Glomerular endothelial cell (primary cell): ENCODE data around the gene MFSD6. TPM values are rescaled to one million over a fixed set of nuclear protein-coding genes. Genes with fewer than 3 reads are reported as not detected.
"Not testable (repeated sequence)": the region's sequence is repeated elsewhere in the genome, so short reads cannot be mapped to it uniquely, and the experiment has no call there.

Experiments used
- DNase-seq: peaks from one replicate; pipeline ENCODE4 v3.0.0-alpha.2; 2011; ENCODE audit warnings: low read depth, low spot score; ENCODE audit errors: extremely low read depth
- total RNA-seq: library from RNA; depleted of rRNA; stranded (reverse); fragments of >200 nt; gene quantifications from 2 replicates; pipeline ENCODE4 v1.2.3, GENCODE V29; 2015

MFSD6 gene
- total RNA-seq, 1 donor from 2014 or later: 12.4 TPM

DNA sequence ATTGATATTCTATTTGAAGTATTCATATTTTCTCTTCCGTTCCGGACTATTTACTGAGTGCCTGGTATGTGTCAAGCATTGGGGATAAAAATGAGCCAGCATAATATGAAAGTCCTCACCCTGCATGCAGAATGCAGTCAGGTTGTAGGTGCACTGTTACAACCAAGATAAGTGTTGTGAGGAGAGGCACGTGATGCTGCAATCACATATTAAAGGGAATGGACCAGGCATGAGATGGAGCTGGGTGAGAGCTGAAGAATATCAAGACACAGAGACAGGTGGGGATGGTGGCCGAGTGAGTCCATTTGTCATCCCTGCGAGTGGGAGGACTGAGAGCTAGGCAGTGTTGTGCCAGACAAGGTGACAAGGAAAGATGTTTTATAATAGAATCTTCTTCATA, 52.3 kb downstream of the MFSD6 start:
- no peak for DNase-seq

DNA sequence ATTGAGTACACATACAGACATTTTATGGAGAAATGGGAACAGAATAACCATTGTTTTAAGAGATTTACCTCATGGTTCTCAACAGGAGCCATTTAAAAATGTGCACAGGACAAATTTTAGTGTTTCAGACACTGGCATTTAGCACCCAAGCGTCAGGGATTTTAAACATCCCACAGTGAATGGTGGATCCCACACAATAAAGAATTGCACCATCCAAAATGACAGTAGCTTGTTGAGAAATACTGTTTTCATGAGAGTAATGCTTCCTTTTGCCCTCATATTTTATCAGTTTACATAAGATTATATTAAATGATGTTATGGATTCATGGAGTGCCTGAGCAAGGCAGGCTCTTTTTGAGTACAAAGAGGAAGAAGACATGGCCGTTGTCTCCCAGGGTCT, 54.0 kb downstream of the MFSD6 start:
- DNase-seq: no peak

DNA sequence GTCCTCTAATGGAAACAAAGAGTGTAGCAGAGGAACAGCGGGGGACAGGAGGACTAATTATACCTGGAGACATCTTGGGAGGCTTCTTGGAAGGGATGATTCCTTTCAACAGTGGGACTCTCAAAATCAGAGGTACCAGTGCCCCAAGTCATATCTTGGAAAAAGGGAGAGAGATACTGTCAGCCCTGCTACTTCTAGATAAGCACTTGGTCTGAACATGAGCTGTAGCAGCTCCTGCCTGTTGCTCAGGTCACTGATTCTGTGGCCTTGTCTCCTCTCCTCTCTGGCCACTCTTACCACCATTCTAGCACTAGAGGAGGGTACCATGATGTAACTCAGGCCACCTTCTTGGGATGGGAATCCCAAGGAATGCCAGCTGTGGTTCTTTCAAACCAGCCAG, 54.5 kb downstream of the MFSD6 start:
- DNase-seq: no peak

DNA sequence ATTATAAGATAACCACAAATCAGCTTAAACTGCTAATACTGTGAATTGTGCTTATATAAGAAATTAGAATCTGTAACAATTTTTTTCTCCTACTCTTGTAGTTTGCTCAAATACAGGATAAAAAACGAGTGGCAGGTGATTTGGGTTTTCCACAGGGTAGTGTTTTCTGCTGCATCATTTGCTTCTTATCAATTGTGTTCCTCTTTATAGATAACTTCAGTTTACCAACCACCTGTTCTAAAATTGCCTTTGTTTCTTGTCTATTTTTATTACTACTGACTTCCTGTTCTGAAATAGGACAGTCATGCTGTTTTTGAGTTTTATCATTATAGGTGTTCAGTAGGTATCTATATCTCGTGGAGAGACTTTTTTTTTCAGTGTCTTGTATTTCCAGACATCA, 56.9 kb downstream of the MFSD6 start:
- DNase-seq: no peak

DNA sequence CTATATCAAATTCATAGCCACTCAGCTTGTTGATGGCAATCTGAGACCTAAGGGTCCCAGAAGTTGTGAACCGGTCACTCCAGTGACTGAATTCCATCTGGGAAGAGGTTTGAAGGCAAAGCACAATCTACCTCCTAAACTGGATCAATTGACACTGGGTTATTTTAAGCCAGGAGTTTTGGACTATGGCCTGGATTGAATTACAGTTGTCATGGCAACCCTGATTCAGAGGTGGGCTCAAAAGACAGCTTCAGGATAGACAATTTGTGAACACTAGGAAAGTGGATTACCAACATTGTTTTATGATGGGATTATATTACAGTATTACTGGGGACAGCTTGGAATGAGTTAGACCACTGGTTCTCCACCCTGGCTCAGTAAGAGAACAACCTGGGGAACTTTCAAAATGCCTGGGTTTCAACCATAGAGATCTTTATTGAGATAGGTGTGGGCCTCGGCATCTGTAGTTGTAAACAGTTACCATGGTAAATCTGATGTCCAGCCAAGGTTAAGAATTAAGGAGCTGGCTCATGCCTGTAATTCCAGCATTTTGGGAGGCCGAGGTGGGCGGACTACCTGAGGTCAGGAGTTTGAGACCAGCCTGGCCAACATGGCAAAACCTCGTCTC, 58.8 kb downstream of the MFSD6 start:
- no peak for DNase-seq

DNA sequence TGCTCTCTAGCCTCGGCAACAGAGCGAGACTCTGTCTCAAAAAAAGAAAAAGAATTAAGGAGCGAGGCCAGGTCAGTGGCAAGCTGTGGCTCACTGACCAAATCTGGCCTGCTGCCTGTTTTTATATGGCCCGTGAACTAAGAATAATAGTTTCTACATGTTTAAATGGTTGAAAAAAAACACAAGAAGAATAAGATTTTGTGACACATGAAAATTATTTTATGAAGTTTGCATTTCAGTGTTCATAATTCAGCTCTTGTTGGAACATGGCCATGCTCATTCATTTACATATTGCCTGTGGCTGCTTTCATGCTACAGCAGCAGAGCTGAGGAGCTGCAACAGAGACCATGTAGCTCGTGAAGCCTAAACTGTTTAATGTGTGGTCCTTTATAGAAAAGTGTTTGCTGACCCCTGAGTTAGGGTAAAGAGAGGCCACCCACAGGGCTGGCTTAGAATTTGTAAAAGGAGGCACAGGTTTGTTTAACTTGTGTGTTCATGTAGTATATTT, 59.5 kb downstream of the MFSD6 start:
- DNase-seq: no peak

DNA sequence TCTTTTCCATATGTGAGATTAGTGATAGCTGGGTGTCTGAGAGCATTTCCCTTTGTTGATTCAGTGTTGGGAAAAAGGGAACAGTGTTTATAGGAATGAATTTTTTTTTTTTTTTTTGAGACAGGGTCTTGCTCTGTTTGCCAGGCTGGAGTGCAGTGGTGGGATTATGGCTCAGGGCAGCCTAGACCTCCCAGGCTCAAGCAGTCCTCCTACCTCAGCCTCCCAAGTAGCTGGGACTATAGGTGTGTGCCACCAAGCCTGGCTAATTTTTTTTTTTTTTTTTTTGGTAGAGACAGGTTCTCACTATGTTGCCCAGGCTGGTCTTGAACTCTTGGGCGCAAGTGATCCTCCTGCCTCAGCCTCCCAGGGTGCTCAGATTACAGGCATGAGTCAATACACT, 60.2 kb downstream of the MFSD6 start:
- DNase-seq: not testable (repeated sequence)

DNA sequence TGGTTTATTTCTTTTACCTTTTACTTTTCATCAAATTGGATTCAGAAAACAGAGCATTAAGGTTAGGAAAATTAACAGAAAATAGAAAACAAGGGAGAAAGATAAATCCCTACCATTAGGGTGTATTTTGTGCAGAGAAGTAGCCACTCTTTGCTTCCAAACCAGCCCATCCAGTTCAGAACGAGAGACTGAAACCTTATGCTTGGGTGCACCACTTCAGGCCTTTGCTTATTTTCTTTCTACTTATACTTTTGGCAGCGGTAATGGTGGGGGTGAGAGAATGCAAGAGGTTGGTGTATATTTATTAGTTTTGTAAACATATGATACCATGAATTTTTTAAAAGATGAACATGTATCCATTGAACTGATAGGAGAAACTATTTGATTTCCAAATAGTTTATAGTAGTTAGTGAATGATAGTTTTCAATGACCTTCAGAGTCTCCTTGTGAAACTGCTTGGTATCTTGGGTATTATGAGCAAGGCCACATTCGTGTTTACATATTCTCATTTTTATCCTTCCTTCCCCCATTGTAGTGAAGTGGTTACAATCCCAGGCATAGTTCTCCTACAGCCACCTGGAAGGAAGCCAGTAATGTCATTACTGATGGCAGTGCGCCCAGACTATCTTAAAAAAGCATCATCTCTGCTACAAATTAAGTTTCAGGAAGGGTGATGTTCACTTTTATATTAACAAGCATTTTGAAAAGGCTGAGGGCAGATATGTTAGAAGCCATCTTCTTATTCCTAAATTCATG, 60.8 kb downstream of the MFSD6 start:
- DNase-seq: peak; percentile 82

DNA sequence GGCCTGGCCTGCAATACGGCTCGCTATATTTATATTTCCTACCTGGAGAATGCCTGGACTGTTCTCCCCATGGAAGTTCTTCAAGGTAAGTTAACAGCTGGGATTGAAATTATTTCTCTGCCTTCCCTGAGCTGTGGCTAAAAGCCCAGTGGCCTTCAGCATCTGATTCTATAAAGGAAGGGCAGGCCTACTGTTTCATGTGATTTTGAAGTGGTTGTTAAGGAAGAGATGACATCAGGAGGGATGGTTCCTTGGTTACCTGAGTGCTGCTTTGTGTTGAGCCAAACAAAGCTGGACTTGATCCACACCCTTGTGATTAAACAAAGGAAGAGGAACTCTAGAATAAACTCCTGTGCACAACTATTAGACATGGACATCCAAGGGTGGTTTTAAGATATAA, 61.6 kb downstream of the MFSD6 start:
- peak; percentile 95 for DNase-seq

DNA sequence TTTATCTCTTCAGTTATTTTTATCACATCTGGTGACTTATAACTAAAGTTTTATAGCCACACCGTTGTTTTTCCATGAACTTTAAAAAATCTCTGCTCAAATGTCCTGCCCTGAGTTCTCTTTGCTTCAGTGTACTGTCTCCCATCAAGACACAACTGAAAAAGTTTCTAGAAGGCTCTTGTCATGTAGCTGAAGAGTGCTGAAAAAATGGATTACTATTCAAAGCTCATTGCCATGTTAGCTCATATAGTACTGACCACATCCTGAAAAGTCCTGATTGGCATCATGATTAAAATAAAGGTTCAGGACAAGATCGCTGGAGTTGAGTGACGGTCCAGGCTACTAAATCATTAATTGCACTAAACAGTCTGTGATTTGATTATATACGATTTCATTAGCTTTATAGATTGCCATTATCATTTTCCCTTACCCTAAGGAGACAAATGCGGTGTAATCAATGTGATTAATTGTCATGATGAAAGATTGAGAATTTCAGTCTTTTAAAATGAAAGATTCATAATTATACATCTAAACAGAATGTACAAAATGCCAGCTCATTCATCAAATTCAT, 62.2 kb downstream of the MFSD6 start:
- DNase-seq: peak; percentile 27

DNA sequence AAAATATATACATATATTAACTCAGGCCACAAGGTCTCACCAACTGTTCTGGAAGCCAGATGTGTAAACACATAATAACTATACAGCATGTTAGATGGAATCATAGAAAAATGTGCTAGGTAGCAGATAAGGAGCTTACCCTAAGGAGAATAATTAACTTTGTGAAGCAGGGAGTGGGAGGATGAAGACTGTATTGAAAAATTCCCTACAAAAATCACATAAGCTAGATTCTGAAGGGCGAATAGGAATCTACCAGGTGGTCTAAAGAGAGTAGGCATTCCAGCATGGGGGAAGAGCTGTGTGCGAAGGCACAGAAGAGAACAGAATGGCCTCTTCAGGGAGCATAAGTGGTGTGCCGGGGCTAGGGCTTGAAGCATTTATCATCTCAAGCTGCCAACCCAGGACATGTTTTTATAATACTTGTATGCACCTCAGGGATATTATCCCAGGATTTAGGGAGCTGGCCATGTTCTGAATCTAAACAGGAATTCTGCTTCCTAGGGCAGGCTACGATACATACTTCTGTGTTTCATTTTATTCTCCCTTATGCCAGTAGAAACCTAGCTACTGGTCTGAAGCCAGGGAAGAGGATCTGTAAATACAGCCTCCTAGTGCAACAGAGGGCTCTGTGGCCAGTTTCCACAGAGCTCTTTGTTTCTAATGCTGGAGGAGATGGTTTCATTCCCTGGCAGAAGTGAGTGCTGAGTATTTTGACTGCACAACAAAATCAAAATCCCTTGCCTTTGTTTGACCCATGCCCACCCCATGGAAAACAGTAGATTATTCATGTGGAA, 69.7 kb downstream of the MFSD6 start:
- DNase-seq: no peak

DNA sequence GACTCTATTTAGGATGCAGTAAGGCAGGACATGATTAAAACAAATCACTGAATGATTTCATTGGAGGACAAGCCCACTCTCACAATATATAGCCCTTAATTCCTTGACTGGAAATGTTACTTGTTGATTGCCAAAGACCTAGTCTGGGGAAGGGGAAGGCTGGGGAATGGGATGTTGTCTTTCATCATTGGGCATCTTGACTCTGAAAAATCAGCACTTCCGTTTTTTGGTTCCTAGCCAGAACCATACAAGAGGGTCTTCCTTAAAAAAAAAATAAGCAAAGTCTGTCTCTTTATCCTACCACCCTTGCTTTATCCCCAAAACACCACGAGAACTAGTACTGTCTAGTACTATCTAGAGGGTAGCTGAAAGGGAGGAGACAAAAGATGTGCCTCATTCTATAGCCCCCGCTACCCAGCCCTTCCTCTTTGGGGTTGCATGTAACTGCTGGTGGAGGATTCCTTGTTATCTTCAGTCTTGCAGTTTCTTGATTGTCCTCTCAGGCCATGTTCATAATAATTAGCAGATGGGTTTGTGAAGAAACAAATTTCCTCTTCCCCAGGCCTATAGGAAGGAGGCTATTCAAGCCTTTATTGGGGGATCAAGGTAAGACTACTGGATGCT, 70.5 kb downstream of the MFSD6 start:
- no peak for DNase-seq

DNA sequence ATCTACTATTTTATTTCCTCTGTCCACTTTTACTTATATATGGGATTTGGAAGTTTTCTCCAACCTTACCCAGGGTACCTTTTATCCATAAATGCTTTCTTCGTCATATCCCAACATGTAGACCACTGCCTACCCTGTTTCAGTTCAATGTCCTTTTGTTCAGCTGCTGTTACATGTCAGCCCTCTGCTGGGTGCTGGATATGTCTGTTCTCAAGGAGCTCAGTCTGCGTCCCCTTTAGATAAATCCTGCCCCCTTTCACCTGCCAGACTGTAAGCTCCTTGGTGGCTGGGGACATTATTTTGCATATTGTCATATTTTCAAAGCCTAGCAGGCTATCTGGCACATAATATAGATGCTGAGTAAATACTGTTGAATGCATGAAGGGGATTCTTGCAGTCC, 73.2 kb downstream of the MFSD6 start:
- no peak for DNase-seq

DNA sequence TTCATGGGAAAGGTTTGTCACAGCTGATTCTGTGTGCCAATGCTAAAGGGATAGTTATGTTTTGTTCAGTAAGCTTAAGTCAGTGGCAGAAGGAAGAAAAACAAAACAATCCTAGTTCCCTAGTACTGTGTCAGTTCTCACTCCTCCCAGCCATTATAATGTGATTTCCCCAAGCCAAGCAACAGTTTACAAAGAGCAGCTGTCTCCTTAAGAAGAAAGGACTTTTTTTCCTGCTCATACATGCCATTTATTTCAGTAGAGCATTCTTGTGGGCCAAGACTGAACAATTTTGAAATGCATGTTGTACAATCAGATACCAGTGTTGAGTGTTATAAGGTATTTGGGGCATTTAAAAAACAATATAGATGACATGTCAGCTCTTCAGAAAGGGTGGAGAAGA, 74.3 kb downstream of the MFSD6 start:
- no peak for DNase-seq

DNA sequence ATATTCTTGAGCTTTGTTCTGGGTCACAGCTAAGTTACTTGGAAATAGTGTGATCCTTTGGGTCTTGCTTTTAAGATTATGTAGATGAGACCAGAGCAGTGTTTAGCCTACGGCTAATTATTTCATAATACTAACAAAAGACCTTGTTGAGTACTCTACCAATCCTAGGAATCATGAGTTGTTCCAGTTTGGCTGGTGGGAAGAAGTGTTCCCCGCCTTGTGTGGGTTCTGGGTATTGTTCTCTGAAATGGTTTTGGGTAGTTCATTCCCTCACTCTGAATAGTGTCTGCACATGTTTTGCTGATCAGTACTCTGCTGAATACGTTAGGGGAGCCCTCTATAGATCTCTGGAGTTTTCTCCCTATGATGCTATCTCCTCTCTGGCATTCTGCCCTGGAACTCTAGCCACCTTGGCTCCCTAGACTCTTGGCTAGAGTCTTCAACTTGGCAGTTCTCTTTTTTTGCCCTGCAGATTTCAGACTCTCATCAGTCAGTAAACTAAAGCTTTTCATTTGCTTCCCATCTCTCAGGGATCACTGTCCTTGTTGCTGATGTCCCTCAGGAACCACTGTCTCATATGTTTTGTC, 78.0 kb downstream of the MFSD6 start:
- no peak for DNase-seq

DNA sequence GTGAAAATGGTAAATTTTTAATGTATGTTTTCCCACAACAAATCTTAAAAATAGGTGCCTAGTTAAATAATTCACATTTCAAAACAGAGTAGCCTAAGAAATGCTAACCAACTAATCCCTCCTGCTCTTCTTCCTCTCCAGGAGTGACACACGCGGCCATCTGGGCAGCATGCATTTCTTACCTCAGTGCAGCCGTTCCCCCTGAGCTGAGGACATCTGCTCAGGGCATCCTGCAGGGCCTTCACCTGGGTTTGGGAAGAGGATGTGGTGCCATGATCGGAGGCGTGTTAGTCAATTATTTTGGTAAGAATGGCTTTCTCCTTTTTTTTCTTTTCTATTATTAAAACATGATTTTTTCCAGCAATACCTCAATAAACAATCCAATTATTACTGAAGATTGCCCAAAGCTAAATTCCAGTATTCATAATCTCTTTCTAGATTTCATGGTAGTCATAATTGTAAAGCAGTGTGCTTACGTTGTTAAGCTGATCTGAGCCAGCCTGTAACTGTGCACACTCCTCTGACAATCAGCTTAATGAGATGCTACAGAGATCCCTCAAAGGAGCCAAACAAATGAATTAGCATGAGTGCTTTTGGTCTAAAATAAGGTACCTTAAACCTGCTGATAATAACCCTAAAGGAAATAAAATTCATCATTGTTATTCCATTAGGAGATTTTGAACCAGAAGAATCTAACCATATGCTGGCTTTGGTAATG, 80.5 kb downstream of the MFSD6 start:
- DNase-seq: no peak

DNA sequence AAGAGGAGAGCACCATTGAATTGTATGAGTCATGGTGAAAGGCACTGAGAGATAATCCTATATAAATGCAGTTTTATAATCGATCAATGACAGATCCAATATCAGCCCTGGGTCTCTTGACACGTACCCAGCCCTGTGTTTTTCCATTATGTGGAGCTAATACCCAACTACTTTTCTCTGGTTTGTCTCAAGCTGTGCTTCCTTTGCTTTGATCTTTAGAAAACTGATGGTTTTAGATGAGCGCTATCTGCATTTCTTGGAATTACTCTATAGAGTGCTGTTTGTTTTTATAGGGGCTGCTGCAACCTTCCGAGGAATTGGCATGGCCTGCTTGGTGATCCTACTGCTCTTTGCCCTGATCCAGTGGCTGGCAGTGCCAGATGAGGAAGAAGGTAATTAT, 81.3 kb downstream of the MFSD6 start:
- DNase-seq: no peak

DNA sequence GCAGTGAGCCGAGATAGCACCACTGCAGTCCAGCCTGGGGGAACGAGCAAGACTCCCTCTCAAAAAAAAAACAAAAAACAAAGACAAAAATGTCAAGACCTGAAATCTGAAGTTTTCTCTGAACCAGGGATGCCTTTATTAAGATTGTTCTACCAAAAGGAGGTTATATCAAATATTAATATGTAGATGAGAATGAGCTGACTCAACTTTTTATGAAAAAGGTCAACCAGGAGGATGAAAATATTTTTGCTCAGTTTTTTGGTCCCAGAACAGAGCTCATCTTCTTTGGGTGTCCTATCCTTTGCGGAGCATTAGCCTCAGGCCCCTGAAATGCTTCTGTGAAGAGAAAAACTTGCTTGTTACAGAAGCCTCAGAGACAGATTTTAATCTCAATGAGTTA, 82.3 kb downstream of the MFSD6 start:
- no peak for DNase-seq

DNA sequence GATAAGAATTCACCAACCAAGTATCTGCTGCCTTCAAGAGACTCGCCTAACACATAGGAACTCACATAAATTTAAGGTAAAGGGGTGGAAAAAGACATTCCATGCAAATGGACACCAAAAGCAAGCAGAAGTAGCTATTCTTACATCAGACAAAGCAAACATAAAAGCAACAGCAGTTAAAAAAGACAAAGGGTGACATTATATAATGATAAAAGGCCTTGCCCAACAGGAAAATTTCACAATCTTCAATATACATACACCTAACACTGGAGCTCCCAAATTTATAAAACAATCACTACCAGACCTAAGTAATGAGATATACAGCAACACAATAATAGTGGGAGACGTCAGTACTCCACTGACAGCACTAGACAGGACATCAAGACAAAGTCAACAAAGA, 84.9 kb downstream of the MFSD6 start:
- no peak for DNase-seq
